GM21390 (cell line): ENCODE measurements around the gene DLG2.
A peak's percentile ranks its signal among the peaks of the same experiment; 100 is the strongest.

Experiments
- ATAC-seq: cut with Tn5 transposase; IDR thresholded peaks from one replicate; pipeline ENCODE4 v1.9.1; 2021; ENCODE audit not compliant: unreplicated experiment

DLG2 gene

GRCh38 chr11:85132851-85133585 lies 494.1 kb downstream of the DLG2 start:
- ATAC-seq: no peak

GRCh38 chr11:85127349-85127748 lies 499.8 kb downstream of the DLG2 start:
- ATAC-seq: no peak

GRCh38 chr11:85123752-85124231 lies 503.4 kb downstream of the DLG2 start:
- peak; percentile 87 for ATAC-seq

- ATAC-seq: no peak
Observed at GRCh38 chr11:85118151-85118550, 509.0 kb downstream of the DLG2 start.

- no peak for ATAC-seq
Observed at GRCh38 chr11:85115798-85116197, 511.3 kb downstream of the DLG2 start.

GRCh38 chr11:85114786-85115185 lies 512.4 kb downstream of the DLG2 start:
- ATAC-seq: no peak

- ATAC-seq: peak; percentile 92
Observed at GRCh38 chr11:85110246-85110645, 516.9 kb downstream of the DLG2 start.

GRCh38 chr11:85109141-85109540 lies 518.0 kb downstream of the DLG2 start:
- peak; percentile 76 for ATAC-seq

GRCh38 chr11:85105868-85106267 lies 521.3 kb downstream of the DLG2 start:
- no peak for ATAC-seq

GRCh38 chr11:85099522-85099921 lies 527.6 kb downstream of the DLG2 start:
- ATAC-seq: no peak

- ATAC-seq: no peak
Observed at GRCh38 chr11:85098996-85099395, 528.1 kb downstream of the DLG2 start.

GRCh38 chr11:85096939-85097338 lies 530.2 kb downstream of the DLG2 start:
- peak; percentile 66 for ATAC-seq

GRCh38 chr11:85095239-85095638 lies 531.9 kb downstream of the DLG2 start:
- no peak for ATAC-seq

- peak; percentile 41 for ATAC-seq
Observed at GRCh38 chr11:85094795-85095194, 532.3 kb downstream of the DLG2 start.

- ATAC-seq: peak; percentile 71
Observed at GRCh38 chr11:85089654-85090053, 537.5 kb downstream of the DLG2 start.

GRCh38 chr11:85088286-85088685 lies 538.9 kb downstream of the DLG2 start:
- no peak for ATAC-seq

GRCh38 chr11:85086504-85087284 lies 540.5 kb downstream of the DLG2 start:
- ATAC-seq: no peak

- no peak for ATAC-seq
Observed at GRCh38 chr11:85076535-85077330, 550.4 kb downstream of the DLG2 start.

- peak; percentile 99 for ATAC-seq
Observed at GRCh38 chr11:85062659-85063058, 564.5 kb downstream of the DLG2 start.

- ATAC-seq: no peak
Observed at GRCh38 chr11:85052636-85053035, 574.5 kb downstream of the DLG2 start.

- no peak for ATAC-seq
Observed at GRCh38 chr11:85048801-85049200, 578.3 kb downstream of the DLG2 start.
